Skeletal muscle satellite cell (primary cell): Measurements from ENCODE around the gene PAMR1.
"Not testable (repeated sequence)": the region's sequence is repeated elsewhere in the genome, so short reads cannot be mapped to it uniquely, and the experiment has no call there.

Source experiments
- H3K27me3 ChIP-seq: 2 replicates; pipeline ENCODE4 v1.7.0; 2013; ENCODE audit warnings: low read length; ENCODE audit not compliant: control insufficient read depth, insufficient read depth
- H3K36me3 ChIP-seq: 2 replicates; pipeline ENCODE4 v1.7.0; 2013; ENCODE audit warnings: mild to moderate bottlenecking, control low read depth, low read length; ENCODE audit not compliant: insufficient read depth
- H3K4me1 ChIP-seq: 2 replicates; pipeline ENCODE4 v1.7.0; 2013; ENCODE audit warnings: low read length; ENCODE audit not compliant: control insufficient read depth, insufficient read depth
- H3K4me2 ChIP-seq: 2 replicates; pipeline ENCODE4 v1.7.0; 2013; ENCODE audit warnings: mild to moderate bottlenecking, low read length
- H3K4me3 ChIP-seq: 2 replicates; pipeline ENCODE4 v1.7.0; 2013; ENCODE audit warnings: low read length
- H3K9ac ChIP-seq: 2 replicates; pipeline ENCODE4 v1.7.0; 2013; ENCODE audit warnings: mild to moderate bottlenecking, low read depth, low read length, moderate library complexity
- H3K9me3 ChIP-seq: replicated peaks from 2 replicates; pipeline ENCODE4 v1.7.0; 2013; ENCODE audit warnings: mild to moderate bottlenecking, control low read depth, low read length

PAMR1 gene

DNA sequence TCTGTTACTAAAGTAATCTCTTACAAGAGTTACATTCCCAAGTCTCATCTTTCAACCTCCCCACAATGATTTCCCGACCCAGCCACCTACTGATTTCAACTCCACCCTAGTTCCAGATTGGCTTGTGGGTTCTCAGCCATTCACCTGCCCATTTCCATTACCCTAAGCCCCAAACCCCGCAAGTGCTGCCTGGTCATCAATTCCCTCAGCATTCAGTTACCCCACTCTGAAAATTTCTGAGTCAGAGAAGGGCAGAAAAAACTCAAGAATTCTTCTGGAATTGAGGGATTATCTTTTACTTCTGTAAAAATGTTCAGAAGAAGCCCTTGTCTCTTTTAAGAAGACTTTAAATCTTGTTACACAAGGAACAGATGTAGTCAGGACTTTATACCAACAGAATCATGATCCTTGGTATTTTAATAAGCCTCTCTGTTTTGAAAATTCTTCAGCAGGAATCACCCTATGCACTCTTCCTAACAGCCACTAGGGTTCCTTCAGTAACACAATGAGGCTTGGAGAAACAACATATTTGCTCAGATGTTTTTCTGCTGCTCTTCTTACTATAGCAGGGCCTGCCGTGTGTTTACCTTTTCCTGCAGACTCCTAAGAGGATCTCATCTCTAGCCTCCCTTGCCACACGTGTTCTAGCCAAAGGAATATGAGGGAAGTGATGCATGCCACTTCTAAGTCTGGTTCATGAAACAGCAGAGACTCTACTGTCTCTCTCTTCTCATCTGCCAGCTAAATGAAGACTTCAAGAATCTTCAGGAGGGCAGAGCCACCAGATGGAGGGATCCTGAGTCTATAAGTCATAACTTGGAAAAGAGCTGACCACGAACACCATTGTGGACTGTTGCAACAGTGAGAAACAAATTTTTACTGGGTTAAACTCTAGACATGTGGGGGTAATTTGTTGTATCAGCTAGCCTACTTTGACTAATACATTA, 29.3 kb upstream of the PAMR1 start:
- Histone ChIP-seq H3K9me3 (no peaks in the 10 kb centered on the region), H3K4me1 (peaks cover 41% of the 10 kb centered on the region), H3K36me3 (no peaks in the 10 kb centered on the region), H3K9ac (peak overlapping the region; percentile 49), H3K27me3 (no peaks in the 10 kb centered on the region), H3K4me3 (no peak overlapping the region), H3K4me2 (peak overlapping the region; percentile 19)

DNA sequence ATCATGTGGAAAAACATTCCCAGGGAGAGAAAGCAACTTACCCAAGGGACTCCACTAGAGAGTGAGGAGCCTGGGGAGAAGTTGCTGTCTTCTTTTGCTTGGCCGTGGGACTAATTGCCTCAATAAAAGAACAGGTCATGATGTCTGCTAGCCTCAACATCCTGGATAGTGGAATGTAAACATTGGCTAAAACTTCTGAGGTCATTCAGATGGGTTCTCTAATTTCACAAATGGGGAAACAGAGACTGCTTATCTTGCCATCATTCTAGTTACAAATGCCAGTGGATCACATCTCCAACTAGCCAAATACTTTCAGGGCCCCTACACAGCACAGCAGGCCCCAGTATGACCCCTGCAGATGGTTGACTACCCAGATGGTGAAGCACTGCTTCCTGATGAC, 28.4 kb upstream of the PAMR1 start:
- Histone ChIP-seq H3K9me3 (no peaks in the 10 kb centered on the region), H3K4me1 (peaks cover 50% of the 10 kb centered on the region), H3K27me3 (no peaks in the 10 kb centered on the region), H3K4me3 (no peak overlapping the region), H3K36me3 (no peaks in the 10 kb centered on the region), H3K4me2 (peak overlapping the region; percentile 19), H3K9ac (peak overlapping the region; percentile 49)

DNA sequence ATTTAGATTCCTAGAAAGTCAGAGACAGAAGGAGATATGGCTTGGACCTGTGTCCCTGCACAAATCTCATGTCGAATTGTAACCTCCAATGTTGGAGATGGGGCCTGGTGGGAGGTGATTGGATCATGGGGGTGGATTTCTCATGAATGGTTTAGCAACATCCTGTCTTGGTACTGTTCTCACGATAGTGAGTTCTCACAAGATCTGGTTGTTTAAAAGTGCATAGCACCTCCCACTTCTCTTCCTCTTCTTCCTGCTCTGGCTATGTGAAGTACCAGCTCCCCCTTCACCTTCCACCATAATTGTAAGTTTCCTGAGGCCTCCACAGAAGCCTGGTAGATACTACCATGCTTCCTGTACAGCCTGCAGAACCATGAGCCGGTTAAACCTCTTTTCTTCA, 27.6 kb upstream of the PAMR1 start:
- H3K36me3 ChIP-seq: no peaks in the 10 kb centered on the region
- H3K9ac ChIP-seq: no peak overlapping the region

DNA sequence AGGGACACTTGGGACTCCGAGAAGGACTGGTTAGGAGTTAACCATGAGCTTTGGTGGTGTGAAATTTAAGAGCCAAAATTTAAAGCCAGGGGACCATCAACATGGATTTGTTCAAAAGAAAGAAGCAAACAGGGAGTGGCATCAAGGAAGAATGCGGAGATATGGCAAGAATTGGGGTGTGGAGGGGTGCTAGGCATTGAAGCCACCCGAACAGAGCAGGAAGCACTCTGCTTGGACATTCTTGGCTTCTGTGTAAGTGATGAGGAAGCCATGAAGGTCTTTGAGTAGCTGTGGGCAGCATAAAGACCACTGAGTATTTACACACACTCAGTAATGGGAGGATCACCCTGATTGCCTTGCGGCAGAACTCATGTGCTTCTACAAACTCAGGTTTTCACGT, 27.2 kb upstream of the PAMR1 start:
- no peak overlapping the region for H3K4me2 ChIP-seq
- H3K9ac ChIP-seq: no peak overlapping the region
- H3K4me3 ChIP-seq: no peak overlapping the region
- no peaks in the 10 kb centered on the region for H3K36me3 ChIP-seq
- no peaks in the 10 kb centered on the region for H3K27me3 ChIP-seq
- H3K4me1 ChIP-seq: peaks cover 52% of the 10 kb centered on the region
- H3K9me3 ChIP-seq: no peaks in the 10 kb centered on the region

More for the DNA sequence above, 27.6 kb upstream of the PAMR1 start:
- Histone ChIP-seq H3K27me3 (no peaks in the 10 kb centered on the region), H3K4me2 (no peak overlapping the region), H3K9me3 (no peaks in the 10 kb centered on the region), H3K4me1 (peaks cover 52% of the 10 kb centered on the region), H3K4me3 (no peak overlapping the region)

DNA sequence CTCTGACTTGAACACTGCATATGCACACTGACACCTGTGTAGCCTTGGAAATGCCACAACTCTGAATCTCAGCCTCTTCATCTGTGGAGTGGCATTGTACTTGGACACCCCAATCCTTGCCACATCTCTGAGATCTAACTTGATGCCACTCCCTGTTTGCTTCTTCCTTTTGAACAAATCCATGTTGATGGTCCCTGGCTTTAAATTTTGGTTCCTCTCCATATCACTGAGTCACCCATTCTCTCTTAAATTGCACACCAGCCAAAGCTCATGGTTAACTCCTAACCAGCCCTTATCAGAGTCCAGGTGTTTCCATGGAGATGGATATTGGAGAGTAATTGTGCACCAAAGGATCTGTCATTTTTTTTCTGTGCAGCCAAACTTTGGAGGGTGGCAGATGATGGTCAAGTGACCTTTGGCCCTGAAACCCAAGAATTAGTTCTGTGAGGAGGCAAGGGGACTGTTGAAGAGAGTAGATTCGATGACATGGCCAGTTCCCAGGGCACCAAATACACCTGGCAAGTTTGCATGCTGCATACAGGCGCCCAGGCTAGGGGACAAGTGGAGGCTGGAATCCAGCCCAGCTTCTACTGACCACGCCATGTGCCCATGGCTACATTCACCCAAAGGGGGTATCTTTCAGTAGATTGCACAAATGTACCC, 25.1 kb upstream of the PAMR1 start:
- H3K4me3 ChIP-seq: no peak overlapping the region
- peak overlapping the region; percentile 12 for H3K4me2 ChIP-seq
- H3K36me3 ChIP-seq: no peaks in the 10 kb centered on the region
- H3K9me3 ChIP-seq: no peaks in the 10 kb centered on the region
- H3K27me3 ChIP-seq: no peaks in the 10 kb centered on the region
- H3K4me1 ChIP-seq: peaks cover 50% of the 10 kb centered on the region
- H3K9ac ChIP-seq: peak overlapping the region; percentile 37

DNA sequence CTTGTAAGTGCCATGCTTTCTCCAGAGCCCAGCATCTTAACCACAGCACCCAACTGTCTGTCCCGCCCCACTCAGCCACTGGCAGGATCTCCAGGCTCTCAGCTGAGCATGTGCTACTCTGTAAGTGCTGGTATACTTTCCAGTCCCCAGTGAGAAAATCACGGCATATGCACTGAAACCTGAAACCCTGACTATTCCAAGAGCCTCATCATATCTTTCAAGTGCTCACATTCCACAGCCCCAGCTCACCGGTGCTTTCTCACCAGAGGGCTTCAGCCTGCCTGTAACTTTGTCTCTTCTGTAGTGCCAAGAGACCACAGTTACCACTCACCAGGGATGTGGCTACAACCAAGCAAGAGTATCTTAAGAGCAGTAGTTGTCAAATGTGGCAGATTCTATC, 24.4 kb upstream of the PAMR1 start:
- Histone ChIP-seq H3K4me3 (no peak overlapping the region), H3K36me3 (no peaks in the 10 kb centered on the region), H3K4me2 (peak overlapping the region; percentile 12), H3K9ac (peak overlapping the region; percentile 67), H3K4me1 (peaks cover 42% of the 10 kb centered on the region), H3K9me3 (no peaks in the 10 kb centered on the region), H3K27me3 (no peaks in the 10 kb centered on the region)

DNA sequence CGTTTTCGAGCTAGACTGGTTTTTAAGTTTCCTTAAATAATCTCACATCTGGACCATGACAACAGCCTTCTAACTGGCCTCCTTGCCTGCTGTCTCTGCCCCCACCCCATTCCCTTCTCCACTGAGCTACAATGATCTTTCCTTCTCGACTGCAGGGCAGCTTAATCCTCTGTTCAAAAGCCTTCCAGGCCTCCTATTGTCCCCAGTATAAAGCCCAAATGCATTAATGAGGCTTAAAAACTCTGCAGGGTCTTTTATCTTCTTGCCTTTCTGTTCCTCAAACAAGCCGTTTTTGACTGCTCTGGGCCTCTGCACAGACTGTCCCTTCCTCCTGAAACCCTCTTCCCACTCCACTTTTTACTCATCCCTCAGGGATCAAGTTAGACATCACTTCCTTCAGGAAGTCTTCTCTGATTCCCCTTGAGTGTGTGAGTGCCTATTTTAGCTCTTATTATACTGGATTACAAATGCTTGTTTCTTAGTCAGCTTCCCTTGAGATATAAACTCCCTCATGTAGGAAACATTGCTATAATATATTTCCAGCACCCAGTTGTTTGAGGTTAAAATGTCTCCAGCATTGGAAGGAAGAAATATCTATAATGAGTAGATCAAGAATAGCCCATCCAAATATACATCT, 23.6 kb upstream of the PAMR1 start:
- no peaks in the 10 kb centered on the region for H3K9me3 ChIP-seq
- no peak overlapping the region for H3K4me3 ChIP-seq
- H3K27me3 ChIP-seq: no peaks in the 10 kb centered on the region
- peaks cover 35% of the 10 kb centered on the region for H3K4me1 ChIP-seq
- H3K4me2 ChIP-seq: peak overlapping the region; percentile 12
- H3K9ac ChIP-seq: peak overlapping the region; percentile 67
- no peaks in the 10 kb centered on the region for H3K36me3 ChIP-seq

DNA sequence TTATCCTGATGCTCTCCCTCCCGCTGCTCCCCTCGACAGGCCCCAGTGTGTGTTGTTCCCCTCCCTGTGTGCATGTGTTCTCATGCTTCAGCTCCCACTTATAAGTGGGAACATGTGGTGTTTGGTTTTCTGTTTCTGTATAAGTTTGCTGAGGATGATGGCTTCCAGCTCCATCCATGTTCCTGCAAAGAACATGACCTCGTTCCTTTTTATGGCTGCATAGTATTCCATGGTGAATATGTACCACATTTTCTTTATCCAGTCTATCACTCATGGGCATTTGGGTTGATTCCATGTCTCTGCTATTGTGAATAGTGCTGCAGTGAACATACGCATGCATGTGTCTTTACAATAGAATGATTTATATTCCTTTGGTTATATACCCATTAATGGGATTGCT, 22.6 kb upstream of the PAMR1 start:
- H3K4me3 ChIP-seq, H3K9ac ChIP-seq, H3K4me2 ChIP-seq, H3K36me3 ChIP-seq, H3K27me3 ChIP-seq, H3K9me3 ChIP-seq: not testable (repeated sequence)
- peaks cover 27% of the 10 kb centered on the region for H3K4me1 ChIP-seq

DNA sequence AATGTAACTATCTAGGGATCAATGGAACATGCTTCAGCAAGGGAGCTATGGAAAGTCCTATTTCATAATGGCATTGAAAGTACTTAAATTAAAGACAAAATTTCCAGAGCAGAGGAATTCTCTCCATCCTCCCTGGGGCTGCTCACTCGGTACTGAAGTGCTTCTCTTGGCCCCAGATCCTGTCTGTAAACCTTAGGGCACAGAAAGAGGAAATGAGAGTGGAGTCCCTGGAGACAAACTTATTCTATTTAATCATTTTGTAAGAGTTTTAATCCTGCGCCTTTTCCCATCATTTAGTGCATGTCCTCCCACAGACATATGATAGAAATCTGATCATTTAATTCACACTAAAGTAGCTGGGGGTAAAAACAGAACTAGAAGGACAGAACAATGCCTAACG, 20.9 kb upstream of the PAMR1 start:
- Histone ChIP-seq H3K27me3 (no peaks in the 10 kb centered on the region), H3K4me1 (peaks cover 36% of the 10 kb centered on the region)

DNA sequence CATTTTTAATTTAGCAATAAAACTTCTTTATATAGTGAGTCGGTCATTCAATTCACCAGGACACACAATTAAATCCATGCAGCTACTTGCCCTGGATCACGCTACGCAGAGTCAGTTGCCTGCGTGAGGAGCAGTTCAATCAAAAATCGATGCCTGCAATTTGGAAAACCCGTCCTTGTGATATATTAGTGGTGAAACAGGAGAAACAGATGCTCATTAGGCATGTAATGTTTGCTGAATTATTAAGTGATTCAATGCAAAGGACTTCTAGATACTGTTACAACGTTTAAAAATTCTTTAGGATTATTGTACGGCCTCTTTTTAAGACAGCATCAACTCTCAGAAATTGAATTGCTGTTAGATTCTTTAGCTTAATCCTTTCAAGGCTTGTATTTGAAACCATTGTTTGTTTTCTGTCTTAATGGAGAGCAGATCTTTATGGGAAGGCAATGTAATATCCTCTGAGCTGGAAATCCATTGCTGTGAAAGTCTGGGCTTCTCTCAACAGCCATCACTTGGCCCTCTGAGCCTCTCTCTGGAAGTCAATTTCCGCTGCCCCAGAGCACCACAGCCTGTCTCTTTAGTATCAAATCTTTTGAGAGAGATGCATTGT, 20.1 kb upstream of the PAMR1 start:
- H3K4me1 ChIP-seq: peaks cover 39% of the 10 kb centered on the region
- H3K4me3 ChIP-seq: no peak overlapping the region
- no peaks in the 10 kb centered on the region for H3K36me3 ChIP-seq
- no peaks in the 10 kb centered on the region for H3K27me3 ChIP-seq
- H3K4me2 ChIP-seq: no peak overlapping the region
- no peaks in the 10 kb centered on the region for H3K9me3 ChIP-seq
- H3K9ac ChIP-seq: no peak overlapping the region

More for the DNA sequence above, 20.9 kb upstream of the PAMR1 start:
- H3K9me3 ChIP-seq: no peaks in the 10 kb centered on the region
- H3K4me3 ChIP-seq: no peak overlapping the region
- H3K9ac ChIP-seq: no peak overlapping the region
- H3K4me2 ChIP-seq: no peak overlapping the region
- H3K36me3 ChIP-seq: no peaks in the 10 kb centered on the region

DNA sequence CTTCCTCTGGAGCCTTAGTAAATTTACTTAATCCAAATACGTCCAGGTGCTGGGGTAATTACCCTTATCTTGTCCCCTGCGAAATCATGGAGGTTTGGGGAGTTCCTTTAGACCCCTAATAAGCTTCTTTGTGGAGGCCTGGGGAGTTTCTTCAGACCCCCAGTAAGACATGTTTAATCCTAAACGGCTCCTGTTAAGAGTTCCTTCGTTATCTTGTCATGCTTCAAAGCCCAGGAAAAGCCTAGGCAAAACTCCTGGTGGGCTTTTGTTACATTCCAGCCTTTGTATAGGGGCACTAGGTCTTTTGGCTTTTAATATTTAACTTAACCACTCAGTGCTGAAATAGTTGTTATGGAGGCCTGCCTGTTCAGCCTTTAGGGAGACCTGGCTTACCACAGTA, 18.1 kb upstream of the PAMR1 start:
- Histone ChIP-seq H3K9ac (no peak overlapping the region), H3K9me3 (no peaks in the 10 kb centered on the region), H3K4me3 (no peak overlapping the region), H3K27me3 (no peaks in the 10 kb centered on the region), H3K4me2 (no peak overlapping the region), H3K36me3 (no peaks in the 10 kb centered on the region), H3K4me1 (peaks cover 32% of the 10 kb centered on the region)
